NCI-H1694 (cell line): ENCODE results near the gene SLC8A1.

Experiments
- DNase-seq: peaks from one replicate; lab custom pipeline; 2025; lab: John Stamatoyannopoulos, UW

The SLC8A1 gene

GRCh38 chr2:40303746-40304145 is 148.1 kb downstream of the SLC8A1 start:
- no peak for DNase-seq

GRCh38 chr2:40302751-40303325 is 149.1 kb downstream of the SLC8A1 start:
- no peak for DNase-seq

GRCh38 chr2:40300391-40300790 is 151.5 kb downstream of the SLC8A1 start:
- DNase-seq: no peak

GRCh38 chr2:40299781-40300180 is 152.1 kb downstream of the SLC8A1 start:
- no peak for DNase-seq

GRCh38 chr2:40299173-40299572 is 152.7 kb downstream of the SLC8A1 start:
- no peak for DNase-seq

GRCh38 chr2:40298026-40298425 is 153.9 kb downstream of the SLC8A1 start:
- no peak for DNase-seq

GRCh38 chr2:40292291-40292690 is 159.6 kb downstream of the SLC8A1 start:
- DNase-seq: no peak

- DNase-seq: no peak
Observed at GRCh38 chr2:40289771-40290404, 162.0 kb downstream of the SLC8A1 start.

- no peak for DNase-seq
Observed at GRCh38 chr2:40287773-40288172, 164.1 kb downstream of the SLC8A1 start.

GRCh38 chr2:40287195-40287594 is 164.7 kb downstream of the SLC8A1 start:
- DNase-seq: peak; percentile 22

GRCh38 chr2:40286721-40287120 is 165.2 kb downstream of the SLC8A1 start:
- no peak for DNase-seq

GRCh38 chr2:40285391-40285790 is 166.5 kb downstream of the SLC8A1 start:
- no peak for DNase-seq

GRCh38 chr2:40284797-40285196 is 167.1 kb downstream of the SLC8A1 start:
- no peak for DNase-seq

GRCh38 chr2:40283111-40283909 is 168.6 kb downstream of the SLC8A1 start:
- no peak for DNase-seq

- no peak for DNase-seq
Observed at GRCh38 chr2:40282428-40282827, 169.5 kb downstream of the SLC8A1 start.

GRCh38 chr2:40281021-40281940 is 170.6 kb downstream of the SLC8A1 start:
- DNase-seq: no peak

- no peak for DNase-seq
Observed at GRCh38 chr2:40279482-40279881, 172.4 kb downstream of the SLC8A1 start.

- peak; percentile 63 for DNase-seq
Observed at GRCh38 chr2:40279001-40279400, 172.9 kb downstream of the SLC8A1 start.

GRCh38 chr2:40276076-40276475 is 175.8 kb downstream of the SLC8A1 start:
- no peak for DNase-seq

- DNase-seq: no peak
Observed at GRCh38 chr2:40274270-40274669, 177.6 kb downstream of the SLC8A1 start.

GRCh38 chr2:40273734-40274182 is 178.1 kb downstream of the SLC8A1 start:
- no peak for DNase-seq

GRCh38 chr2:40271094-40271493 is 180.8 kb downstream of the SLC8A1 start:
- DNase-seq: no peak
